Activated T-cell treated with anti-CD3 and anti-CD28 coated beads, Interleukin-2, amount 50 U/mL, for 1 hour (primary cell): ENCODE measurements around the gene ANAPC1.
A peak's percentile ranks its signal among the peaks of the same experiment; 100 is the strongest.
"Not testable (repeated sequence)": the region's sequence is repeated elsewhere in the genome, so short reads cannot be mapped to it uniquely, and the experiment has no call there.

Experiments
- DNase-seq: peaks from one replicate; pipeline ENCODE4 v3.0.0-alpha.2; 2020

ANAPC1 gene

DNA sequence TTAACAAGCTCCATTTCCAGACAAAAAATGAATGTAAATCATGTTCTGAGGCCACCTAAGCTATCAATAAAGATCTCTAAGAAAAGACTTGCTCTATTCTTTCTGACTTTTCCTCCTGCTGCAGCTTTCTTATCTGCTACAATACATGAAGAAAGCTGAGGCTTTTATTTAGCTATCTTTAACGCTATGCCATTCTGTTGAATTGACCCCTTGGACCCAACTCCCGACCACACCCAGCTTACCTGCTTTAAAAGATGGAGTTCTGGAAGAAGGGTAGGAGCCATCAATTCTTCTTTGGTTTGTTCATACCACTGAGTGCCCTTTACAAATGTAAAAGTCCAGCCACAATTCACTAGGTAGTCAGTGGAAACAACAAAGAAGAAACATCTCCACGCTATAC, 99.9 kb downstream of the ANAPC1 start:
- DNase-seq, result not testable (repeated sequence)

GRCh38 chr2:111782195-111782594, 101.8 kb downstream of the ANAPC1 start:
- DNase-seq, result not testable (repeated sequence)

DNA sequence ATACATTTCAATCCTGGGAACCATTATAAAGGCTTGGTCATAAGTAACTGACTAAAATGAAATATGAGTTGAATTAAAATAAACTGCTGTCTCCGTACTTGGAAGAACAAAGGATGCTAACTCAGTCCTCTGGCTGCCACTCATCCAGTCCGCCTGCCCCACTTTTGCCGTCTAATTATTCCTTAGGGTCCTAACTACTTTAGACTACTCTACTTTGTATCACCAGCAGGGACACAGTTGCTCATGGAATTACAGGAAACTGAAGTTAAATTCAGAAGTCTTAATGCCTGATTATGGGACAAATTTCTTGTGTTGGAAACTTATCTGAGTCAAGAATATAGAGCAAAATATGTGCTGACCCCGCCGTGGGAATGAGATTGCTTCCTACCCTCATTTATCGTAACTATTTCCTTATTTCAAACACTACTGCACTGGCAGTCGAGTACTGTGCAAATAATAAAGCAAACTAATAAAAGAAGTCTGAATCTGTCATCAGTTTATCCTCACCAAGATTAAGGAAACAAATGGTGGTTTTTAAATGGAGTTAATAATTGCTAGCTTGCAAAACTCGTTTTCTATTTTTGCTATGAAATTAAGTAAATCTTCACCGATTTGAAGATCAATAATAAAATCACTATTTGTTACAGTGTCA, 102.4 kb downstream of the ANAPC1 start:
- not testable (repeated sequence) for DNase-seq

DNA sequence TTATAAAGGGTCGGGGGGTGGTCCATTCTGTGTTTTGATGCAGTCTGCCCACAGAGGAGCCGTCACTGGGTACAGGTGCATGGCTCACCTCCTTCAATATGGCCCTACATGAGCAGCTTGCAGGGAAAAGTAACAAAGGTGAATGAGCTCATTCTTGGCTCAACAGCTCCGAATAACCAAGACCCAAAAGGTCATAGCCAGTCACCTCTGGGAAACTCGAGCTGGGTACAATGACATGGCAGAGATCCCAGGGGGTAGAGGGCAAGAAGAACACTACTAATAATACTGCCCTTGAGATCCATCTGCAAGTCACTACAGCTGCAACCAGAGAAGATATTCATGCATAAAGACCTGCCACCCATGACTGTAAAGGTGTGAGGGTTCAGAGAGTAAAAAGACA, 106.8 kb downstream of the ANAPC1 start:
- not testable (repeated sequence) for DNase-seq

- DNase-seq, result not testable (repeated sequence)
These were observed 107.7 kb downstream of the ANAPC1 start for GRCh38 chr2:111776296-111776695.

- DNase-seq, result not testable (repeated sequence)
These were observed 111.8 kb downstream of the ANAPC1 start for GRCh38 chr2:111772180-111772579.

DNA sequence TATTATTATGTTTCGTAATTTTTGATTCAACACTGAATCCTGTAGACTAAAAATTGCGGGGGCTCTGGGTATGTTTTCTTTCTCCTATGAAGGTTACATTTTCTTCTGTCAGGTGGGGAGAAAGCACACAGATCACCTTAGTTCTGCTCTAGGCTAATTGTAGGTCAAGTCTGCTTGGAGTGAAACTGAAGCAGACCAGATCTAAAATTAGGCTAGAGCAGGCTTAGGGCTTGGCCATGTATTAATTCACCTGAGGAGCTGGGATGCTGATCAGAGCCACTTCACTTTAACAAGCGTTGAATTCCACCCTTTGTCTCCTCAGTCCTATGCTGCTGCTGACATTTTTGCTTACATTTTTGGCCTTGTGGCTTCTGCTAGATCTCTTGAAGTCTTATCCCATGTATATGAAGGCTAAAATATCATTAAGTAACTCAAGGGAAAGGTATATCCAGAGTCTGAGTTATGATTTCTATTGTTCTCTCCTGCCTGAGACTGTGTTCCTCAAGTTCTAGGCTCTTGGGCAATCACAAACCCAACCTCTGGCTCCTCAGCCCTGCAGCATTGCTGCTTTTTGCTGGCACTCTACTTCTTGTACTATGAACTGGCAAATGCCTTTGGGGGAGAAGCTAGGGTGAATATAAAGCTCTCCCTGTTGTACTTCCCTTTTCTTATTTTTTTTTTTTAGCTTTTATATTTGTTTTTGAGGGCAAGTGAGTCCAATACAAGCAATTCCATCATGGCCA, 112.9 kb downstream of the ANAPC1 start:
- not testable (repeated sequence) for DNase-seq

DNA sequence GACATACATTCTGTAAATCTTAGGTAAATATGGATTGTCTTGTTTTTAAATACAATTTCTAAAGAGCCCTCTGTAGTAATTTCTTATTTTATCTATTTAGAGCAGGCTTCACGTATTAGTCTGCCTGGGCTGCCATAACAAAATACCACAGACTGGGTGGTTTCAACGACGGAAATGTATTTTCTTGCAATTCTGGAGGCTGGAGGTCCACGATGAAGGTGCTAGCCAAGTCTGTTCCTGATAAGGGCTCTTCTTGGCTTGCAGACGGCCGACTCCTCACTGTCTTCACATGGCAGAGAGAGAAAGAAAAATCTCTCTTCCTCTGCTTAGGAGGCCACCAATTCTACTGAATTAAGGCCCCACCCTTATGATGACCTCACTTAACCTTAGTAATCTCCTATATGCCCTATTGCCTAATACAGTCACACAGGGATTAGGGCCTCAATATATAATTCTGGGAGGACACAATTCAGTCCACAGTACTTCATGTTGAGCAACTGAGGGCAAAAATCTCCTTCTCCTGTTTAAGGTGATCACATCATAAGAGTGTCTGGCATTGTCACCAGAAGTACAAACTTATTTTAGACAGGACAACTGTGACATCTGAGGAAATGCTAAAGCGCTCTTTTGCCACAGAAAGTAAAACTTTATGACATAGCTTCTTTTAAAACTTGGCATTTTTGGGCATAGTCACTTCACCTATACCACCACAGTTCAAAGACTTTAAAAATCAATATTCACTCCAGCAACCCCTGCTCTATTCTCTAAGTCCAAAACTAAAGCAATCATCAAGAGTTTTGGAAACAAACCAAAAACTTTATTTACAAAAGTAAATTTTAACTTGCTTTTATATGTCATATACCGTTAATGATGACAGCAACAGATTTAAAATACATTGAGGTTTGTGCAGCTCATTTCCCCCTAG, 115.5 kb downstream of the ANAPC1 start:
- not testable (repeated sequence) for DNase-seq

DNA sequence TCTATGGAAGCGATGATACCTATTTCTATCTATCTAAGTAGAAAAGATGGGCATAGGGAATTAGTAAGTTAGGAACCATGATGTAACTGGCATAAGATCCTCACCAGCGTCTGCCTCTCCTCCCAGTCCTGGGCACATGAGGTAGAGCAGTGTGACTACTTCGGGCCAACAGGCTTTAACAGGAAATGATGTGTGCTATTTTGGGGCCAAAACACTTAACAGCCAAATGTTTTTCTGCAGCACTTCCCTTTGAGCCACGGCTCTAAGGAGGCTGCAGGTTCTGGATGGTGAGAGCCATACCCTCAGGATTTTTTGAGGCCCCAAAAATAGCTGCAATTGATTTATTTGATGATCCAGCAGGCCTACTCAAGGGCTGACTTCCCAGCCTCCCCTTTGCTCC, 116.9 kb downstream of the ANAPC1 start:
- not testable (repeated sequence) for DNase-seq

- not testable (repeated sequence) for DNase-seq
These were observed 117.7 kb downstream of the ANAPC1 start for GRCh38 chr2:111766295-111766694.

DNA sequence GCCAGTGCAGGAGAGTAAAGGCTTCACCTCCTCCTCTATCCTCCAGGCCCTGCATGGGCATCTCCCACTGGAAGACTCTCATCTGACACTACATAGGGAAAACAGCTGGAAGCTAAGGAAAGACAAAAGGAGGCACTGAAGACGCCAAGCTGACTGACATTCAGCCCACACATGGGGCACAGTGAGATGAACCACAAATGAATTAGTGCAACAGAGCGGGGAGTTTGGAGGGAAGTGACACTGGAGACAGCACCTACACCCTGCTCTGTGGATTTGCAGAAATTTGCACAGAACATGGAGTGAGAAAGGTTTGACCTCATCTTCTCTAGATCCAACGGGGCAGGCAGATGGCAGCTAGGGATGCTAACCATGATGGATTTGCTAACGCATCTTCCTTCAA, 119.8 kb downstream of the ANAPC1 start:
- not testable (repeated sequence) for DNase-seq

GRCh38 chr2:111760697-111761284, 123.2 kb downstream of the ANAPC1 start:
- not testable (repeated sequence) for DNase-seq

GRCh38 chr2:111752533-111752932, 131.5 kb downstream of the ANAPC1 start:
- DNase-seq, result not testable (repeated sequence)

DNA sequence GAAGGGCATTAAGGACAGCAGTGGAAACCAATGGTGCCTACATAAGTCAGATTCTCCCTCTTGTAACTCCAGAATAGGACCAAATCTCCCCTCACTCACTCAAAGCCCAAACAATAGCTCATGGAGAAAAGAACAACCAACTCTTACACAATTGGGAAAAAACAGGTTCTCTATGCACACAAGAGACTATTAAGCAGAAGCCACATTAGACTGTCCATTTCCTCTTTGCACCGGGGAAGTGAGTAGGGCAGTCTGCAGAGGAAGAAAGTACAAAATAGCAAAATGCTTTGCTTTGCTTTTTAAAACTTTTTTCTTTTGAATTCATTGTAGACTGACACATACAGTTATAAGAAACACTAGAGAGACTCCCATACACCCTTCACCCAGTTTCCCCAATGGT, 133.4 kb downstream of the ANAPC1 start:
- not testable (repeated sequence) for DNase-seq

- not testable (repeated sequence) for DNase-seq
These were observed 135.6 kb downstream of the ANAPC1 start for GRCh38 chr2:111748429-111748828.

GRCh38 chr2:111747410-111748115, 136.4 kb downstream of the ANAPC1 start:
- DNase-seq, result peak; percentile 59

DNA sequence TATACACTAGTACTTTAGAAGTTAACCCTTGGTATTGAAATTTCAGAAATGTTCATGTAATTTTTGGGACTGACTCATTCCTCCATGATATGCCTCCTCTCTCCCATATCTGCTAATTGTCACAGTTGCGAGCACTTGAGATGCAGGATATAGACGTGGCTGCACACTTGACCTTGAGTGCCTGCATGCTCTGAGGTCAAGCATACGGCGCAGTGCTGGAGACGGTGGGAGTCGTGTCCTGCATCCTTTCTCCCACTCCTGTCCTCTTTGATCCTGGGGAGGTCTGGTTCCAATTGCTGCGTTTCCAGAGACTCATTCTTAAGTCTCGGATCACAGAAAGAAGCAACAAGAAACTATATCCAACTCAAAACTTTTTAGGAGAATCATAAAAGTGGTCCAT, 139.2 kb downstream of the ANAPC1 start:
- not testable (repeated sequence) for DNase-seq

DNA sequence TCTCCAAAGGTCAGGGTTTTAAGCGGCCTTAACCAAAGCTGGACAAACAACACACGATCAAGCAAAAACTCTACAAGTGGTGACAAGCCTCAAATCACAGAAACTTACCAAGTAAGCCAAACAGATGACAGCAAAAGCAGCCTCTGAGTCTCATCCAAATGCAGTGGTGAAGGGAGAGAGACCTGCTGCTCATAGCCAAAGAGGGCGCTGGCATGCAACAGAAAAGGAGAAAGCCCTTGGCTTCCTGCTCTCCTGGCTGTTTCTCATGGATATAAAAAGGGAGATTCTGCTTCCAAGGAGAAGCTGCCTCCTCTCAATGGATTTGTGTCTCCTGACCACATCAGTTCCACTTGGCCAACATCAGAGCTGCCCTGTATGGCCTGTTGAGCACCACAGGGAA, 142.5 kb downstream of the ANAPC1 start:
- not testable (repeated sequence) for DNase-seq

DNA sequence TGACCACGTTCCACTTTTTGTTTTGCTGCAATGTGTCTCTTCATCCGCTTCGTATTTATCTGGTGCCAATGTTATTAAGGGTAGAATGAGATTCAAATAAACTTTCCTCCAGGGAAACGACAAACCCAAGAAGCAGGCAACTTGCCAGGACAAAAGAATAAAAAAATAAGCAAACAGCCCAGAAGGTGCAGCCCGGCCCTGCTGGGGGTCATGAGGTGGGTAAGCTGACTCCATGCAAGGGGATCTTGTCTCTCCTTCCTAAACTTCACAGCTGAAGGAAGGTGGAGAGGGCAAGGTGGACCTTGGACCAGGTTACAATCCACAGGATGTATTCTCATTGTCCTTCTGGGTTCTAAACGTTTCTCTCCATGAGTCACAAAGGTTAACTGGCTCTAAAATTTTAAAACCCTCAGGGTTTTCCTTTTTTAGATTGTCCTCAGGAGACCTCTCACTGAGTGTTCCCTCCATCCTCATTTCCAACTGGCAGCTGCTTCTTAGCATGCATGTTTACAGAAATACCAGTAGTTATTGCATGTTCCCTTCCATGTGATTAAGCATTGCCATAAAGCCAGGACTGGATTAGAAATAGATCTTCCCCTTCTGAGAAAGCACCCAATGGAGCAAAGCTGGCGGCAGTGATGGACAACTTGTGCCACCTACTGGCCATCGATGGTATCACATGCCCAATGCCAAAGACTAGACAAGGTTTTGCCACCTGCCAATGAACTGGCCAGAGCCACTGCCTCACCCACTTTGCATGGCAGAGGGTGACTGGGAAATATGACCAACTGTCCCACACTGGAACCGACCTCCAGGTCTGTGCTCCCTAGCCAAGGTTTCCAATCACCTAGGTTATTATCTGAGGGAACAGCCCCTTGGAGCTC, 147.9 kb downstream of the ANAPC1 start:
- DNase-seq, result peak; percentile 25

DNA sequence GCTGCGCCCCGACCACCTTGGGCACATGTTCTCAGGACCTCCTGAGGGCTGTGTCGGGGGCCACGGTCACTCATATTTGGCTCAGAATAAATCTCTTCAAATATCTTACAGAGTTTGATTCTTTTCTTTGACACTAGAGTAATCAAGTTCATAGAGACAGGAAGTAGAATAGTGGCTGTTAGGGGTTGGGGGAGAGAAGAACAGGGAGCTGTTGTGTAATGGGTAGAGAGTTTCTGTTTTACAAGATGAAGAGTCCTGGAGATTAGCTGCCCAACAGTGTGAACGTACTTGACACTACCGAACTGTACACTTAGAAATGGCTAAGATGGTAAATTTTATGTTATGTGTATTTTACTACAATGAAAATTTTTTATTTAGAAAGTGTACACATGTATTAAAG, 148.6 kb downstream of the ANAPC1 start:
- not testable (repeated sequence) for DNase-seq
